Suprapubic skin (tissue), 4 donors: ENCODE results near the gene TIMM10B. TPM values are rescaled to one million over a fixed set of nuclear protein-coding genes. Genes with fewer than 3 reads are reported as not detected.

Experiments
- DNase-seq, 2 donors: peaks; one replicate each; pipeline ENCODE4 v3.0.0-alpha.2; 2019; ENCODE audit warnings: low spot score in 2 of 2
- H3K27ac ChIP-seq: fragments of 200-600 bp; sonication (generic); one replicate; pipeline ENCODE4 v1.5.1; 2019
- H3K27me3 ChIP-seq: fragments of 200-600 bp; sonication (generic); one replicate; pipeline ENCODE4 v1.5.1; 2019
- H3K36me3 ChIP-seq: fragments of 200-600 bp; sonication (generic); one replicate; pipeline ENCODE4 v1.5.1; 2019
- H3K4me1 ChIP-seq: fragments of 200-600 bp; sonication (generic); one replicate; pipeline ENCODE4 v1.5.1; 2019
- H3K4me3 ChIP-seq: fragments of 200-600 bp; sonication (generic); one replicate; pipeline ENCODE4 v1.5.1; 2019; ENCODE audit warnings: mild to moderate bottlenecking
- H3K9me3 ChIP-seq: fragments of 200-600 bp; sonication (generic); one replicate; pipeline ENCODE4 v1.5.1; 2019
- CTCF ChIP-seq, 2 donors: fragments of 200-600 bp in 1 of 2; fragments of 450-650 bp in 1 of 2; sonication (generic) in 1 of 2; IDR thresholded peaks; one replicate each; pipeline ENCODE4 v1.5.1; 2016 to 2019; ENCODE audit warnings: antibody characterized with exemption in 2 of 2, mild to moderate bottlenecking in 1 of 2, moderate library complexity in 1 of 2
- EP300 ChIP-seq: sonication (generic); formaldehyde crosslinking; IDR thresholded peaks from one replicate; pipeline ENCODE4 v1.6.1; 2017; ENCODE audit warnings: antibody characterized with exemption
- POLR2A ChIP-seq, 2 donors: fragments of 450-650 bp; IDR thresholded peaks; one replicate each; pipeline ENCODE4 v1.6.1; 2017; ENCODE audit warnings: antibody characterized with exemption in 2 of 2, mild to moderate bottlenecking in 2 of 2, moderate library complexity in 2 of 2
- POLR2AphosphoS5 ChIP-seq, 3 donors: sonication (generic); formaldehyde crosslinking; IDR thresholded peaks; one replicate each; pipeline ENCODE4 v1.6.1; 2017; ENCODE audit warnings: antibody characterized with exemption in 3 of 3
- WGBS: methylation state at CpG from one replicate; pipeline ENCODE4 v1.1.5; 2018; 5-methylcytosine and 5-hydroxymethylcytosine counted together
- total RNA-seq, 4 donors: library from RNA; depleted of rRNA; stranded (reverse); fragments of >200 nt; gene quantifications; one replicate each; pipeline ENCODE4 v1.1.0, GENCODE V29; 2016

TIMM10B gene
- total RNA-seq, 4 donors from 2014 or later: 23.0 to 54.6 (median 32.0) TPM

- no peaks in the 10 kb centered on the region for H3K9me3 ChIP-seq
- H3K27me3 ChIP-seq: no peaks in the 10 kb centered on the region
- WGBS: 85% methylated on average over 1 of the region's 1 CpG
- peaks cover 68% of the 10 kb centered on the region for H3K36me3 ChIP-seq
- H3K4me1 ChIP-seq: peaks cover 12% of the 10 kb centered on the region
- H3K27ac ChIP-seq: no peak overlapping the region
- DNase-seq: no peak
- H3K4me3 ChIP-seq: no peak overlapping the region
- TF ChIP-seq POLR2AphosphoS5 (IDR thresholded peaks at IDR 0.05) (no peak), POLR2A (IDR thresholded peaks at IDR 0.05) (no peak), EP300 (no peak), CTCF (IDR thresholded peaks at IDR 0.05) (no peak)
Measured at GRCh38 chr11:6486938-6487337, 5.6 kb downstream of the TIMM10B start.

- H3K9me3 ChIP-seq: no peaks in the 10 kb centered on the region
- H3K27ac ChIP-seq: no peak overlapping the region
- no peak for DNase-seq
- no peaks in the 10 kb centered on the region for H3K4me1 ChIP-seq
- no peaks in the 10 kb centered on the region for H3K27me3 ChIP-seq
- peaks cover 66% of the 10 kb centered on the region for H3K36me3 ChIP-seq
- no peak for TF ChIP-seq EP300
- TF ChIP-seq POLR2A (IDR thresholded peaks at IDR 0.05): no peak
- TF ChIP-seq CTCF (IDR thresholded peaks at IDR 0.05): no peak
- TF ChIP-seq POLR2AphosphoS5 (IDR thresholded peaks at IDR 0.05): no peak
- WGBS: 92% methylated on average over 6 of the region's 6 CpGs
- H3K4me3 ChIP-seq: no peak overlapping the region
Measured at GRCh38 chr11:6488342-6488741, 7.0 kb downstream of the TIMM10B start.

- 100% methylated on average over 3 of the region's 3 CpGs for WGBS
Measured at GRCh38 chr11:6488821-6489220, 7.5 kb downstream of the TIMM10B start.

GRCh38 chr11:6489306-6489705 is 8.0 kb downstream of the TIMM10B start:
- H3K36me3 ChIP-seq: peaks cover 60% of the 10 kb centered on the region

More at GRCh38 chr11:6488821-6489220, 7.5 kb downstream of the TIMM10B start:
- Histone ChIP-seq H3K36me3 (peaks cover 64% of the 10 kb centered on the region), H3K27ac (no peak overlapping the region), H3K27me3 (no peaks in the 10 kb centered on the region), H3K9me3 (no peaks in the 10 kb centered on the region), H3K4me3 (no peak overlapping the region), H3K4me1 (no peaks in the 10 kb centered on the region)
- TF ChIP-seq POLR2A (IDR thresholded peaks at IDR 0.05) (no peak), CTCF (IDR thresholded peaks at IDR 0.05) (no peak), EP300 (no peak), POLR2AphosphoS5 (IDR thresholded peaks at IDR 0.05) (no peak)
- no peak for DNase-seq

GRCh38 chr11:6497069-6497839 is 16.0 kb downstream of the TIMM10B start, which contains the start of gene DNHD1:
TSS of gene DNHD1 (plus strand) at chr11:6497280. CDS start at chr11:6498216, 936 bp downstream.
- TF ChIP-seq POLR2AphosphoS5 (IDR thresholded peaks at IDR 0.05) (no peak), EP300 (no peak), POLR2A (IDR thresholded peaks at IDR 0.05) (no peak), CTCF (IDR thresholded peaks at IDR 0.05) (no peak)
- Histone ChIP-seq H3K36me3 (peaks cover 13% of the 10 kb centered on the region), H3K27ac (no peak within 1 kb of the TSS), H3K4me1 (no peaks in the 10 kb centered on the region), H3K4me3 (no peak within 1 kb of the TSS), H3K27me3 (no peaks in the 10 kb centered on the region), H3K9me3 (no peaks in the 10 kb centered on the region)
- no peak for DNase-seq
- WGBS: 53% methylated on average over 31 of the region's 33 CpGs

More at GRCh38 chr11:6489306-6489705, 8.0 kb downstream of the TIMM10B start:
- Histone ChIP-seq H3K4me1 (no peaks in the 10 kb centered on the region), H3K4me3 (no peak overlapping the region), H3K9me3 (no peaks in the 10 kb centered on the region), H3K27me3 (no peaks in the 10 kb centered on the region), H3K27ac (no peak overlapping the region)
- no peak for DNase-seq
- 90% methylated on average over 4 of the region's 4 CpGs for whole genome bisulfite sequencing
- no peak for TF ChIP-seq EP300
- TF ChIP-seq POLR2A (IDR thresholded peaks at IDR 0.05): no peak
